ENCODE results near the gene LYPD6B.

The LYPD6B gene

GRCh38 chr2:149167941-149168340 lies 129.4 kb downstream of the LYPD6B start:
- no peak for DNase-seq

GRCh38 chr2:149169656-149170055 lies 131.2 kb downstream of the LYPD6B start:
- DNase-seq = no peak

- no peak for DNase-seq
These were observed 131.7 kb downstream of the LYPD6B start for GRCh38 chr2:149170156-149170555.

GRCh38 chr2:149170911-149171310 lies 132.4 kb downstream of the LYPD6B start:
- no peak for DNase-seq

- DNase-seq = no peak
These were observed 134.7 kb downstream of the LYPD6B start for GRCh38 chr2:149173220-149173619.

- DNase-seq = no peak
These were observed 137.5 kb downstream of the LYPD6B start for GRCh38 chr2:149175956-149176355.

- DNase-seq = no peak
These were observed 140.1 kb downstream of the LYPD6B start for GRCh38 chr2:149178612-149179011.

- DNase-seq = no peak
These were observed 141.9 kb downstream of the LYPD6B start for GRCh38 chr2:149180226-149180875.

- DNase-seq = no peak
These were observed 144.7 kb downstream of the LYPD6B start for GRCh38 chr2:149183187-149183586.

GRCh38 chr2:149184991-149185390 lies 146.5 kb downstream of the LYPD6B start:
- no peak for DNase-seq

- no peak for DNase-seq
These were observed 147.5 kb downstream of the LYPD6B start for GRCh38 chr2:149185942-149186490.

GRCh38 chr2:149187057-149187456 lies 148.6 kb downstream of the LYPD6B start:
- no peak for DNase-seq

- no peak for DNase-seq
These were observed 149.8 kb downstream of the LYPD6B start for GRCh38 chr2:149188291-149188690.

GRCh38 chr2:149189769-149190168 lies 151.3 kb downstream of the LYPD6B start:
- DNase-seq = no peak

GRCh38 chr2:149191915-149192314 lies 153.4 kb downstream of the LYPD6B start:
- no peak for DNase-seq

- DNase-seq = no peak
These were observed 153.9 kb downstream of the LYPD6B start for GRCh38 chr2:149192427-149192826.

- no peak for DNase-seq
These were observed 161.6 kb downstream of the LYPD6B start for GRCh38 chr2:149200109-149200520.

- DNase-seq = no peak
These were observed 166.2 kb downstream of the LYPD6B start for GRCh38 chr2:149204686-149205085.

- DNase-seq = no peak
These were observed 166.6 kb downstream of the LYPD6B start for GRCh38 chr2:149205143-149205542.

- DNase-seq = no peak
These were observed 175.4 kb downstream of the LYPD6B start for GRCh38 chr2:149213764-149214493.

GRCh38 chr2:149218497-149218896 lies 180.0 kb downstream of the LYPD6B start:
- no peak for DNase-seq

- DNase-seq = no peak
These were observed 181.4 kb downstream of the LYPD6B start for GRCh38 chr2:149219856-149220255.

GRCh38 chr2:149221002-149221401 lies 182.5 kb downstream of the LYPD6B start:
- no peak for DNase-seq

GRCh38 chr2:149221898-149222297 lies 183.4 kb downstream of the LYPD6B start:
- no peak for DNase-seq

Data from activated CD8-positive, alpha-beta memory T cell treated with anti-CD3 and anti-CD28 coated beads for 24 hours (primary cell).